Umbilical cord (tissue), 2 donors: ENCODE results near the gene ABCG1. TPM values are rescaled to one million over a fixed set of nuclear protein-coding genes. Genes with fewer than 3 reads are reported as not detected.

Experiments
- DNase-seq: peaks from one replicate; pipeline ENCODE4 v3.0.0-alpha.2; 2015; ENCODE audit warnings: low spot score
- total RNA-seq: library from RNA; depleted of rRNA; stranded (reverse); fragments of >200 nt; gene quantifications from one replicate; pipeline ENCODE4 v1.2.3, GENCODE V29; 2014; ENCODE audit warnings: low replicate concordance; ENCODE audit not compliant: insufficient read depth

The ABCG1 gene
- total RNA-seq, 1 donor from 2014 or later: 6.5 TPM

- DNase-seq: no peak
These were observed 12.8 kb downstream of the ABCG1 start for GRCh38 chr21:42231756-42232155.

DNA sequence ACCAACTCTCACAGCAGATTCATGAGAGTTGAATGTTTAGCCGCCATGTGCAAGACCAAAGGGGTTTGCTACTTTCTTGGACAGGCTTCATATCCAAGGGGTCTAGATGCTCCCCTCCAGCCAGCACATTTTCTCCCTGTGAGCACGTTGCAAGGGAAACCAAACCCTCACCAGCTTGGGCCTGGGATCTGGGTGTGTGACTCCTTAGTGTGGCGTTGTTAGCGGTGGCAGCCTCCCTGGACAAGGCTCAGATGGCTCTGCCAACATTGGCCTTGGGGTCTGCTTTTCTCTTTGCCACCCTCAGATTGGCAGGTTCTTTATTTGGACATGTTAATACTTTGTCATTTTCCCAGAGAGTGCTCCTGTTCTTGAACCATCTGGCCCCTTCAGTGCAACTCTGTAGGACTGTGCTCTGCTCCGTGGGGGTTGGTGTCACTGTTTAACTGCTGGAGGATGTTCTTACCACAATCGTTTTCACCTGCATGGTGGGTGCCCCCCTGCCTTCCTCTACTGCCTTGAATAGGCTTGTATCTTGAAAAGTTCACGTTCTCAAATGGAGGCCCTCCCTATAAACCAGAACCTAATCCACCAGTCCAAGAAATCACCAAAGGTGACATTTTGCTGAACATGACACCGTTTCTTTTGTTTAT, 13.4 kb downstream of the ABCG1 start:
- DNase-seq: no peak

- DNase-seq: peak; percentile 76
These were observed 14.4 kb downstream of the ABCG1 start for GRCh38 chr21:42233067-42233961.

DNA sequence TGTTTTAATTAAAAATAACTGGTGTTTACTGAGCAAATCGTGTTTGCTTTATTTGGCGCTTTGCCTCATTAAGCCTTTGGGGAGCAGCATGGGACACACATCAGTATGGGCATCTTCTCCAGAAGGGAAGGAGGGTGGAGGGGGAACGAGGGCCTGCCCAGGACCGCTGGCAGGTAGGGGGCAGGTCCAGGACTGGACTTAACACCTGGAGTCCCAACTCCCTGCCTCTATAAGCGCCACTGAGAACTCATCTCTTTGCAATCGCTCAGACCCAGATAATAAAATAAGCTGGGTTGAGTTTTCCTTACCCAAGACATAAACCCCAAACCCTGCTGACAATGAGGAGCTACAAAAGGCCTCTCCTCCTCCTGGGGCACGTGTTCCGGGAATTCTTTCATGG, 15.1 kb downstream of the ABCG1 start:
- DNase-seq: no peak

DNA sequence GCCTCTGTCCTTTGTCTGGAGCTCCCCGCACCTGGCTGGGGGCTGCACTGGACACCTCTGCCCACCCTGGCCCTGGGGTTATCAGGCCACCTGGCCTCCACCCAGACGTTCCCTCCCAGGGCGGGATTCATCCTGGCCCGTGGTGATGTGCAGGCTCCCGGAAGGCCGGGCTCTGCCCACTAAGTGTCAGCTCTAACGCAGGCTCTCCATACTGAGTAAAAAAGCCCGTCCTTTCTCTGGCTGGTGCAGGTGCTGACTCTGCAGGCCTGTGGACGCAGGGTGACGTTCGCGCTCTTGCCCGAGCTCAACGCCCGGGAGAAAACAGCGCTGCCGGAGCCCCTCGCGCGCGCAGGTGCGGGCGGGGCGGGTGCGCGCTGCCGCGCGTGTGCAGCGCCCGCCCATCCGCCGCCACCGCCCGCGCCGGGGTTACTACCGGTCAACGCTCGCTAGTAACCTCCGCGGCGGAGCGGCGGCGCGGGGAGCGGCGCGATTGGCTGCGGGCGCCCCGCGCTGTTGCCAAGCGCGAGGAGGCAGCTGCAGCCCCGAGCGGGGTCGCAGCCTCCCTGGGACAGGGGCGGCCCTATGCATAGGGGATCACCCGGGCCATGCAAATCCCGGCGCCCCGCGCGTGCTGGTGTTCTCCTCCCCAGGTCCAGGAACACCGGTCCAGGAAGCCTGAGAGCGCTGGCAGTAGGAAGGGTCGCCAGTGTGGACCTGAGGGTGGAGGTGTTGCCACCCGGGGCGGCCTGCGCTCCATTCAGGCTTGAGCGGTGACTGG, 15.7 kb downstream of the ABCG1 start:
- DNase-seq: peak; percentile 66

- DNase-seq: peak; percentile 80
These were observed 16.7 kb downstream of the ABCG1 start for GRCh38 chr21:42235593-42235992.

DNA sequence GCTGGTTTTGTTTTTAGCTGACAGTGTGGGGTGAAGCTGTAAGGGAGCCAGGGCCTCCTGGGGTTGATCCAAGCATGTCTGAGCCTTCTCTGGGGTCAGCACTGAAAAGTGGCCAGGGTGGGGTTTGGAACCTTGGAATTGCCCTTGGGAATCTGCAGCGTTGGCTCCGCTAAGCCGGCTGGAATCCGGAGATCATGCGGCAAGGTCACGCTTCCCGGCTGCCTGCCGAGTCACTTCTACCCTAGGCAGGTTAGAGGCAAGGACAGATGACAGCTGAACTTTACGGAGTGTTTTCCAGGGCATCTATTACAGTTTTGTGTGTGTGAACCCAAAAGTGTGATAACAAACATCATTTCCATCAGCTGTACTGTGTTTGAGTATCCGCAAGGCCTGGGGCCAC, 17.1 kb downstream of the ABCG1 start:
- peak; percentile 45 for DNase-seq

DNA sequence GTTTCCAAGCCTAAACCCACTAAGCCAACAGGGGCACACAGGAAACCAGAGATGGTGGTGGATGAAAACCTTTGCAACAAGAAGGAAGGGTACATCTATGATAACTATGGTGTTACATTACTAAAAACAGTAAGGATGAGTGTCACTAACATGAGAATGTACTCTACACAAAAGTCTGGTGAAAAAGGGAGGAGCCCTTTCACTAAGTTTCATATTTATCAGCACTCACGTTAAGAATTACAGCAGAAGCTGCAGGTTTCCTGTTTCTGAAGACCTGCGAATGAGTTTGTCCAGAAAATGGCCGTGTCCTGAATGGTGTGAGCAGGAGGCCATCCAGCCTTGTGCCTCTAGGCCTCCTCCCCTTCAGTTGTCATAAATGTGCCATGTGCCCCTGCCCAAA, 17.8 kb downstream of the ABCG1 start:
- DNase-seq: no peak

GRCh38 chr21:42237161-42237560, 18.2 kb downstream of the ABCG1 start:
- DNase-seq: no peak

DNA sequence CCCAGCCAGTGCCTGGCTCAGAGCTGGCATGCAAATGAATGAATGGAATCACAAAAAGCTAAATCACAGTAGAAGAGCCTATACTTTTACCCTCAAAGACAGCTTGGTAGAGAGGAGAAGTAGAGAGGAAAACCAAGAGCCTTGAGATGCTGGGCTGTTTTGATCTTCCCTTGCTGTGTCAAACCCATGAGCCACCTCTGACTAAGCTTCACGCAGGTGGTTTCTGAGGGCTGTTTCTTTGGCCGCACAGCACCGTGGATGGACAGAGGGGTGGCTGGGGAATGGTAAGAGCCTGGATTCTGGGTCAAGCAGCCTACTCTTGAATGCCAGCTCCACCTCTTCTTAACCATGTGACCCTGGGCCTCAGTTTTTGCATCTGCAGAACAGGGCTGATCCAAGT, 18.6 kb downstream of the ABCG1 start:
- no peak for DNase-seq

DNA sequence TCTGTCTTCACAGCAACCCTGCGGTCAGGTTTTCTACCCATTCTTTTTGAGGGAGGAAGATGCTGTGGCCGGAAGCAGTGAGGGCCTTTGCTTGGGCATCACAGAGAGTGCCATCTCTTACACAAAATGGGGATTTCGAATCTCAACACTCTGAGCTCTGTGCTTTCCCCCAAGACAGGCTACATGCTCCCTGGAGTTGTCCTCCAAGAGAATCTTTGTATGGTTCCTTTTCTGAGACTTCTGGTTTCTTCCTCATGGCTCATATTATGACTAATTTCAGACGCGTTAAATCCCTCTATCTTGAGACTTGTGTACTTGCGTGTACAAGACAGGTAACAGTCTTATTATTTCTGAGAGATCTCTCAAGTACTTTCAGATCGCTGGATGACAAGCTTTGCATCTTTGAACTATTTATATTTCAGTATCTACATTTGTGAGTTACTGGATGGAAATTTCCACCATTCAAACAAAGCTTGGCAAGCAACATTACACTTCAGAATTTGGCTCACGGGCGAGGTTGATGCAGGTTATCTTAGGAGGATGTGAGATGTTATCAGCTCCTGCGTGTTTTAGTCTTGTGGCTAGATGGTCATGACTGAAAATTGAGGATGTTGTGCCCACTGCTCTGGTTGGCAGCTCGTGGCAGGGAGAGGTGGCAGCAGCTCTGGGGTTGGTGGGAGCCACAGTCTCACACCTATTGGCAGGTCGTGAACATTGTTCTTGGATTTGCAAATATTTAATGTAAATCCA, 19.4 kb downstream of the ABCG1 start:
- DNase-seq: no peak

DNA sequence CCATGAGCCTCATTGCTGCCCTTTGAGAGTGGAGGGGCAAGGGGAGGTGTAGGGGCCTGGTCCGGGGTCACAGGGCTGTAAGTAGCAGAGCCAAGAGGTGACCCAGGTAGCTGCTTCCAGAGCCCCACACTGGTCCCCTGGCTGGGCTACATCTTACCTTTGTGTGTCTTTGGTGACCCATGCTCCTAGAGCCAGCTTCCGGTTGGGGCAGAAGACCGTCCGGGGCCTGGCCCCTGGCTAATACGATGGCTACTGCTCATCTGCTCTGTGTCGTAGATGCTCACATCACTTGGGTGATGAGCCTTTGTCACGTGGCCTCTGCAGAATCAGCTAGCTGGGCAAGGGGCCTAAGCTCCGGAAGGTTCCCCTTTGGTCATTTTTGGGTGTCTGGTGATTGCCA, 20.6 kb downstream of the ABCG1 start:
- no peak for DNase-seq

- no peak for DNase-seq
These were observed 21.0 kb downstream of the ABCG1 start for GRCh38 chr21:42239973-42240372.

- no peak for DNase-seq
These were observed 23.7 kb downstream of the ABCG1 start for GRCh38 chr21:42242611-42243010.

DNA sequence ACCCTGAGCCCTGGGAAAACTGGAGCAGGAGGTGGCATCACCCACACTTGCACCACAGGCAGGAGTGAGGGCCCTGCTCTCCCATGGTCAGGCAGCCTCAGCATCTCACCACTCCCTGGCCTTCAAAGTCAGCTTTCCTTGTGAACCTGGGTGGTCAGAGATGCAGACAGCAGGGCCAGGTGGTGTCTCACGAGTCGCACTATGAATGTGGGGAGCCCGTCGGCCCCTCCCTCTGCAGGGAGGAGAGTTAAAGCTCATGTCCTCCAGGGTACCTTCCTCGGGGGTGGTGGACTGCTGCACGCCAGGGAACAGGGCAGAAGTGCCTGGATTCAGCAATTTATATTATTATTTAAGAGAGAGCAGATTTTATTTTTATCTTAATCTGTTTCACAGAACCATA, 24.1 kb downstream of the ABCG1 start:
- DNase-seq: no peak

DNA sequence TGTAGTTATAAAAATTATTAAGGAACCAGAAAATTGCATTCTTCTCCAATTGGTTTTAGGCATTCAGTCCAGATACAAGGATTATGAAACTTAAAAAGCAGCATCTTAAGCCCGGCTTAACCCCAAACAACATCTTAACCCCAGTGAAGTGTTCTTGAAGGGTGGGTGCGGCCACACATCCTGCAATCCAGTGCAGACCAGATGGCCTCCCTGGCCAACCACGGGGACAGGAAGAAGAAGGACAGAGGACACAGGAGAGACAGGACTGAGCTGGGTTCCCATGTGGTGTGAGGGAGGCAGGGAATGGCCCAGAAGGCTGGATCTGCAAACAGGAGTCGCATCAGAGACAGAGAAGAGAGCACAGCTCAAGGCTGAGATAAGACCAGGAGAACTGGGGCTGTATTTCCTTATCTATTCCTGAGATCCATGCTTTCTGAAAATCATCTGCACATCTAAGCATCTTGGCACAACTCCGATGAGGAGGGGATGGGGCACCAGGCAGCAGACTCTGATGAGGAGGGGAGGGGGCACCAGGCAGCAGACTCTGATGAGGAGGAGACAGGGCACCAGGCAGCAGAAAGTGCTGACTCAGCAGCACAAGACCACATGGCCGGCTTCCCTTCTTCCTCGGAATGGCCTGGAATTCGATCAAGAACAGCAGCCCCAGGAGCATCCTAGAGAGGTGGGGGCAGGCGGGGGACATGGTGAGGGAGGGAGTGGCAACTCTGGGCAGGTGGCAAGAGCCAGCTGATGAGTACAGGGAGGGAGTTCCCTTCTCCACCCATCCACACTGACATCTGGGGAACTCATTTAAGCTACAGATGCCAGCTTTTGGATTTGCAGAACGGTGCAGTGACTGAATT, 26.6 kb downstream of the ABCG1 start:
- peak; percentile 83 for DNase-seq

GRCh38 chr21:42247716-42248115, 28.8 kb downstream of the ABCG1 start:
- DNase-seq: no peak

DNA sequence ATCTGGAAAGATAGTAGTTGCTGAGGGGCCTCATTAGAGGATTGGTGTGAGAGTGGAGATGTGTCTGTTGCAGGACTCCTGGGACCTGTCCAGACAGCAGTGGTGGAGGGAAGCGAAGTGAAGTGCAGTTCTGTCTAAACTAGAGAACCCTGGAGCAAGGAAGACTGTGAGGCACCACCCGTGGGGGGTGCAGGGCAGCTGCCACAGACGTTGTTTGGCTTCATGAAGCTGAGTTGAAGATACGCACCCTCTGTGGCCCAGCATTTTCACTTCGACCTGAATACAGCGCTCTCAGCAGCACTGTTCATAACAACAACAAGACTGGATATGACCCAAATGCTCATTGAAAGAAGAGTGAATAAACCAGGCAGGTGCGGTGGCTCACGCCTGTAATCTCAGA, 29.3 kb downstream of the ABCG1 start:
- no peak for DNase-seq

DNA sequence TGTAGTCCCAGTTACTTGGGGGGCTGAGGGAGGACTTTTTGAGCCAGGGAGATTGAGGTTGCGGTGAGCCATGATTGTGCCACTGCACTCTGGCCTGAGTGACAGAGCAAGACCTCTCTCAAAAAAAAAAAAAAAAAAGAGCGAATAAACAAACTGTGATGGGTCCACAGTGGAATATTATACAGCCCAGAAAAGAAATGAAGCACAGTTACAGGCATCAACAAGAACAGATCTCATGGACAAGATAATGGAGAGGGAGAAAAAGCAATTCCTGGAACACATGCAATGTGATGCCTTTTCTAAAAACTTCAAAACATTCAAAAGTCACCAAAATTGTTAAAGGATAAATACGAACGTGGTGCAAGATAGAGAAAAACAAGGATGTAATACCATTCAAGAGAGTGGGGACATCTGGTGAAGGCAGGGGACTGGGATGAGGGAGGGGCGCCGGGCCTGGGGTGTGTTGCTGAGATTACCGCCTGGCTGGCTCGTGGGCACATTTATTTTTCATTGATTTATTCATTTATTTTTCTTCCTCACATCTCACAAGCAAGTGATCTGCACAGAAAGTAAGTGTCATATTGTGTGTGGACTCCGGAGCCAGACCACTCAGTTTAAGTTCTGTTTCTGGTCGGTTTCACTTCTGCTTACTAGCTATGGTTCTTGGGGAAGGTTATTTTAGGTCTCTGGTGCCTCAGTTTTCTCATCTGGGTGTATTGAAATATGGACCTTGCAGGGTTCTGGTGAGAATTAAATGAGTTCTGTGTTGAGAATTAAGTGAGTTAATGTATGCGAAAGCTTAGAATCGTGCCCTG, 30.1 kb downstream of the ABCG1 start:
- DNase-seq: no peak
